ENCODE data around the gene SYTL1.

The SYTL1 gene

GRCh38 chr1:27321813-27322568 lies 19.8 kb upstream of the SYTL1 start, which contains the start of gene TMEM222:
TMEM222 (plus strand) TSS chr1:27322163; CDS start chr1:27322198, 35 bp downstream.
- DNase-seq, result peak; percentile 89

- no peak for DNase-seq
Observed at GRCh38 chr1:27322569-27323240, 19.1 kb upstream of the SYTL1 start.

- DNase-seq, result no peak
Observed at GRCh38 chr1:27325286-27325685, 16.5 kb upstream of the SYTL1 start.

GRCh38 chr1:27327964-27328363 lies 13.9 kb upstream of the SYTL1 start:
- no peak for DNase-seq

- no peak for DNase-seq
Observed at GRCh38 chr1:27330786-27331185, 11.0 kb upstream of the SYTL1 start.

GRCh38 chr1:27331426-27331825 lies 10.4 kb upstream of the SYTL1 start:
- no peak for DNase-seq

- no peak for DNase-seq
Observed at GRCh38 chr1:27331922-27332321, 9.9 kb upstream of the SYTL1 start.

GRCh38 chr1:27332536-27333281 lies 9.1 kb upstream of the SYTL1 start:
- DNase-seq, result no peak

- no peak for DNase-seq
Observed at GRCh38 chr1:27333717-27334279, 8.0 kb upstream of the SYTL1 start.

- DNase-seq, result no peak
Observed at GRCh38 chr1:27335506-27336422, 6.1 kb upstream of the SYTL1 start.

GRCh38 chr1:27336756-27337155 lies 5.1 kb upstream of the SYTL1 start:
- no peak for DNase-seq

- no peak for DNase-seq
Observed at GRCh38 chr1:27338751-27339150, 3.1 kb upstream of the SYTL1 start.

- no peak for DNase-seq
Observed at GRCh38 chr1:27339213-27339612, 2.6 kb upstream of the SYTL1 start.

GRCh38 chr1:27342391-27342777 lies 562 bp downstream of the SYTL1 start:
- no peak for DNase-seq

- no peak for DNase-seq
Observed at GRCh38 chr1:27342778-27343638, 1.2 kb downstream of the SYTL1 start.

GRCh38 chr1:27343639-27344025 lies 1.8 kb downstream of the SYTL1 start:
- DNase-seq, result no peak

- DNase-seq, result no peak
Observed at GRCh38 chr1:27345272-27345671, 3.5 kb downstream of the SYTL1 start.

- DNase-seq, result no peak
Observed at GRCh38 chr1:27346357-27346756, 4.5 kb downstream of the SYTL1 start.

- no peak for DNase-seq
Observed at GRCh38 chr1:27346991-27347624, 5.3 kb downstream of the SYTL1 start.

- DNase-seq, result no peak
Observed at GRCh38 chr1:27348861-27349783, 7.3 kb downstream of the SYTL1 start.
